Thyroid gland (tissue), 4 donors: ENCODE results near the gene ZNF394.

ENCODE experiments used
- CTCF ChIP-seq, 6 experiments: fragments of 200-600 bp in 3 of 6; fragments of 450-650 bp in 3 of 6; sonication (generic) in 3 of 6; IDR thresholded peaks; one replicate each; pipeline ENCODE4 v1.5.1; 2016 to 2019; ENCODE audit warnings: antibody characterized with exemption in 6 of 6, mild to moderate bottlenecking in 2 of 6, inconsistent platforms in 1 of 6, moderate library complexity in 1 of 6
- POLR2A ChIP-seq, 2 donors: fragments of 450-650 bp; IDR thresholded peaks; one replicate each; pipeline ENCODE4 v1.6.1; 2017; ENCODE audit warnings: antibody characterized with exemption in 2 of 2, mild to moderate bottlenecking in 2 of 2, moderate library complexity in 1 of 2

DNA sequence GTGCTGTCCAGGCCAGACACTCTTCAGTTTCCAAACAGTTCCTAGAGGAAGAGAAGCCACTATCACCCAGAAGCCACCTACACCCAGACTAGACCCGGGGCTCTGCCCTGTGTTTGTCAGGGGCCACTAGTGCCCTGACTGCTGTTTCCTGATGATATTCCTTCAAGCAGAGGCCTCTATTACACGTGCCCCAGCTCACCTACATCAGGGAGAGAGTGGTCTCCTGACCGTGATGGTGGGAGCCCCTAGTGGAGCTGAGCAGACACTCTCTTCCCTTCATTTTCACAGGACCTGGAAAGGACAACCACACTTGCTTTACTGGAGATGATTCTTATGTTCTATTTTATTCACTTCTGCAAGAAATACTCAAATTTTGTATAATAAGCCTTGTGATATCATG is 9.2 kb downstream of the ZNF394 start:
- TF ChIP-seq POLR2A (IDR thresholded peaks at IDR 0.05) (no peak), CTCF (IDR thresholded peaks at IDR 0.05) (no peak)
